Endothelial cell of umbilical vein (primary cell): Measurements from ENCODE around the gene COPS7A. TPM values are rescaled to one million over a fixed set of nuclear protein-coding genes. Genes with fewer than 3 reads are reported as not detected.

Experiments
- BruUV-seq: library from RNA; stranded (reverse); fragments of 400-500 nt; replicated peaks from 2 replicates; lab custom pipeline; 2021; lab: Mats Ljungman, UMichigan
- CTCF ChIA-PET: fragments of 300-600, 350-600 bp; sonication (Branson Sonifier 250); formaldehyde crosslinking; loops from one replicate; lab custom pipeline; 2021; ENCODE audit warnings: antibody characterized with exemption, inconsistent platforms; lab: Charles Lee
- POLR2A ChIA-PET: fragments of 300-600, 350-600 bp; sonication (Branson Sonifier 250); formaldehyde crosslinking; loops from one replicate; lab custom pipeline; 2021; ENCODE audit warnings: antibody characterized with exemption, inconsistent platforms; lab: Charles Lee
- DNase-seq: peaks from one replicate; pipeline ENCODE4 v3.0.0-alpha.2; 2011; ENCODE audit warnings: low read depth, low spot score
- FAIRE-seq: peaks from 2 replicates; lab custom pipeline; 2011; peaks lifted over from hg19 to GRCh38; lab: Jason Lieb, UNC
- H2AFZ ChIP-seq: 2 replicates; pipeline ENCODE4 v1.6.0; 2012; ENCODE audit warnings: low read depth, low read length, control low read depth, inconsistent platforms
- H3K27ac ChIP-seq: 2 replicates; pipeline ENCODE4 v1.5.1; 2011; ENCODE audit warnings: low read depth, mild to moderate bottlenecking, control low read depth, low read length, moderate library complexity; ENCODE audit not compliant: insufficient read depth
- H3K27me3 ChIP-seq, 2 experiments: 2 replicates each; pipeline versions ENCODE4 v1.6.0 to v1.6.1; 2011; ENCODE audit warnings: low read length in 2 of 2, mixed read lengths in 1 of 2; ENCODE audit not compliant: control insufficient read depth in 2 of 2, insufficient read depth in 2 of 2
- H3K36me3 ChIP-seq, 2 experiments: 2 replicates in 1 of 2; 3 replicates in 1 of 2; pipeline ENCODE4 v1.5.1; 2011; ENCODE audit warnings: low read length in 2 of 2, mild to moderate bottlenecking in 1 of 2, moderate library complexity in 1 of 2; ENCODE audit not compliant: control insufficient read depth in 2 of 2, insufficient read depth in 2 of 2; ENCODE audit errors: extremely low read depth in 1 of 2
- H3K4me1 ChIP-seq: 3 replicates; pipeline ENCODE4 v1.5.1; 2011; ENCODE audit warnings: mild to moderate bottlenecking, low read length; ENCODE audit not compliant: control insufficient read depth, insufficient read depth; ENCODE audit errors: extremely low read depth
- H3K4me2 ChIP-seq: 2 replicates; pipeline ENCODE4 v1.6.1; 2011; ENCODE audit warnings: low read length, control low read depth, mixed read lengths; ENCODE audit not compliant: insufficient read depth
- H3K4me3 ChIP-seq, 3 experiments: fragments of 200-600 bp in 1 of 3; sonication (generic), shearing (Covaris generic) in 1 of 3; replicated peaks in 1 of 3; 2 replicates each; pipeline ENCODE4 v1.5.1; 2011 to 2016; ENCODE audit warnings: control low read depth in 3 of 3, low read length in 3 of 3, mild to moderate bottlenecking in 2 of 3, inconsistent platforms in 1 of 3, low read depth in 1 of 3, moderate library complexity in 1 of 3; ENCODE audit not compliant: insufficient read depth in 1 of 3
- H3K79me2 ChIP-seq: 2 replicates; pipeline ENCODE4 v1.6.0; 2012; ENCODE audit warnings: low read length, inconsistent platforms; ENCODE audit not compliant: control insufficient read depth, insufficient read depth
- H3K9ac ChIP-seq: replicated peaks from 2 replicates; pipeline ENCODE3; 2011; ENCODE audit warnings: low read length, control low read depth; ENCODE audit not compliant: insufficient read depth; ENCODE audit errors: extremely low read depth
- H3K9me1 ChIP-seq: replicated peaks from 3 replicates; pipeline ENCODE4 v1.6.0; 2011; ENCODE audit warnings: mild to moderate bottlenecking, low read length; ENCODE audit not compliant: control insufficient read depth, insufficient read depth; ENCODE audit errors: extremely low read depth
- H3K9me3 ChIP-seq: replicated peaks from 2 replicates; pipeline ENCODE4 v1.5.1; 2012; ENCODE audit warnings: low read length, inconsistent platforms; ENCODE audit not compliant: control insufficient read depth, insufficient read depth
- H4K20me1 ChIP-seq: replicated peaks from 2 replicates; pipeline ENCODE3; 2011; ENCODE audit warnings: mild to moderate bottlenecking, low read length; ENCODE audit not compliant: control insufficient read depth, insufficient read depth; ENCODE audit errors: extremely low read depth
- CTCF ChIP-seq, 2 donors: IDR thresholded peaks; 1 replicate in 1 of 2; 2 replicates in 1 of 2; pipeline ENCODE4 v1.5.1; 2011; ENCODE audit warnings: low read length in 2 of 2, mild to moderate bottlenecking in 2 of 2, moderate library complexity in 2 of 2, control low read depth in 1 of 2, inconsistent platforms in 1 of 2, low read depth in 1 of 2; ENCODE audit not compliant: insufficient read depth in 1 of 2; ENCODE audit errors: extremely low read depth in 1 of 2
- EZH2 ChIP-seq: IDR thresholded peaks from 2 replicates; pipeline ENCODE4 v1.6.1; 2012; ENCODE audit warnings: borderline replicate concordance, low read depth, mild to moderate bottlenecking, moderate library complexity, low read length, inconsistent platforms; ENCODE audit not compliant: severe bottlenecking
- FOS ChIP-seq: IDR thresholded peaks from 2 replicates; pipeline ENCODE4 v1.6.1; 2011; ENCODE audit warnings: mild to moderate bottlenecking, low read length, moderate library complexity, borderline replicate concordance; ENCODE audit not compliant: insufficient read depth
- GATA2 ChIP-seq: IDR thresholded peaks from 2 replicates; pipeline ENCODE4 v1.7.0; 2011; ENCODE audit warnings: low read depth, mild to moderate bottlenecking, moderate library complexity, mixed read lengths, low read length; ENCODE audit not compliant: insufficient read length, insufficient read depth
- JUN ChIP-seq: IDR thresholded peaks from 2 replicates; pipeline ENCODE4 v1.6.1; 2011; ENCODE audit warnings: borderline replicate concordance, low read depth; ENCODE audit not compliant: insufficient read length, insufficient read depth
- MYC ChIP-seq: IDR thresholded peaks from one replicate; pipeline ENCODE4 v1.6.1; 2011; ENCODE audit warnings: mild to moderate bottlenecking, low read depth, low read length
- POLR2A ChIP-seq: IDR thresholded peaks from 2 replicates; pipeline ENCODE4 v1.6.1; 2012; ENCODE audit warnings: low read depth, mild to moderate bottlenecking, control low read depth, low read length
- POLR2AphosphoS5 ChIP-seq: IDR thresholded peaks from 2 replicates; pipeline ENCODE4 v1.6.1; 2012; ENCODE audit warnings: low read depth, mild to moderate bottlenecking, control low read depth, low read length, moderate library complexity; ENCODE audit not compliant: insufficient read depth
- dilution Hi-C: fragments of 300-500 bp; cut with MboI; formaldehyde crosslinking; loops from one replicate; pipeline ENCODE4 v1.15.0; 2019; ENCODE audit warnings: low sequenced_read_pairs; ENCODE audit not compliant: extremely low pct_ligation_motif_present
- intact Hi-C: fragments of 100-400 bp; cut with micrococcal nuclease; formaldehyde crosslinking; loops from one replicate; pipeline ENCODE4 v1.10.0; 2022
- polyA plus RNA-seq, 4 experiments: library from polyadenylated mRNA; depleted of rRNA in 3 of 4; stranded (reverse) in 3 of 4; unstranded in 1 of 4; fragments of >200 nt; gene quantifications; 2 replicates each; pipeline versions ENCODE4 v1.2.1 to v1.2.3, GENCODE V29; 2011 to 2012; ENCODE audit warnings: missing spikeins in 1 of 4
- total RNA-seq: library from RNA; stranded (reverse); gene quantifications from 2 replicates; pipeline ENCODE4 v1.2.3, GENCODE V29; 2021
- TF ChIP-seq, protein P1 (sequence below): IDR thresholded peaks from 2 replicates; pipeline ENCODE4 v1.6.1; 2011; ENCODE audit not compliant: insufficient read depth, insufficient read length

Gene COPS7A
- total and polyA plus RNA-seq, 2 donors (not counting 3 experiments of a cell fraction or from before 2014, with no cell fraction given), result 41.1 to 104 TPM

- H3K36me3 ChIP-seq, result peaks cover 21 to 41% of the 10 kb centered on the region in 2 experiments
- no TSS peak for BruUV-seq
- FAIRE-seq, result no peak
These were observed 24.9 kb downstream of the COPS7A start for GRCh38 chr12:6748761-6749160.

More at GRCh38 chr12:6748761-6749160, 24.9 kb downstream of the COPS7A start:
- DNase-seq, result no peak
- Histone ChIP-seq H3K4me2 (no peak overlapping the region), H3K4me3 (no peak overlapping the region), H3K9me3 (no peaks in the 10 kb centered on the region), H3K9me1 (no peaks in the 10 kb centered on the region), H3K27me3 (no peaks in the 10 kb centered on the region), H3K4me1 (peaks cover 9% of the 10 kb centered on the region), H3K79me2 (peaks cover 16% of the 10 kb centered on the region), H4K20me1 (no peaks in the 10 kb centered on the region), H2AFZ (no peak overlapping the region), H3K27ac (no peak overlapping the region), H3K9ac (no peak overlapping the region)
- TF ChIP-seq GATA2 (no peak), POLR2A (no peak), FOS (no peak), JUN (no peak), MYC (no peak), EZH2 (no peak), CTCF (IDR thresholded peaks at IDR 0.05; ENCODE audit: extremely low read depth in 1 of 2, insufficient read depth in 1 of 2, low read depth in 1 of 2, low read length in 2 of 2) (no peak), POLR2AphosphoS5 (no peak)
- TF ChIP-seq, protein P1, sequence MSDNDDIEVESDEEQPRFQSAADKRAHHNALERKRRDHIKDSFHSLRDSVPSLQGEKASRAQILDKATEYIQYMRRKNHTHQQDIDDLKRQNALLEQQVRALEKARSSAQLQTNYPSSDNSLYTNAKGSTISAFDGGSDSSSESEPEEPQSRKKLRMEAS, result no peak
- ChIA-PET CTCF (no interaction called here), POLR2A (no interaction called here)
- dilution Hi-C loops (no loop called here), intact Hi-C loops (no loop called here)
